Stimulated activated CD8-positive, alpha-beta memory T cell treated with anti-CD3 and anti-CD28 coated beads, Interleukin-2, amount 100 ng/mL, for 1 hour (primary cell): ENCODE data around the gene CALD1.

ENCODE experiments used
- DNase-seq, 2 donors: peaks; one replicate each; pipeline ENCODE4 v3.0.0-alpha.2; 2020; ENCODE audit warnings: low read depth in 2 of 2

Gene CALD1

DNA sequence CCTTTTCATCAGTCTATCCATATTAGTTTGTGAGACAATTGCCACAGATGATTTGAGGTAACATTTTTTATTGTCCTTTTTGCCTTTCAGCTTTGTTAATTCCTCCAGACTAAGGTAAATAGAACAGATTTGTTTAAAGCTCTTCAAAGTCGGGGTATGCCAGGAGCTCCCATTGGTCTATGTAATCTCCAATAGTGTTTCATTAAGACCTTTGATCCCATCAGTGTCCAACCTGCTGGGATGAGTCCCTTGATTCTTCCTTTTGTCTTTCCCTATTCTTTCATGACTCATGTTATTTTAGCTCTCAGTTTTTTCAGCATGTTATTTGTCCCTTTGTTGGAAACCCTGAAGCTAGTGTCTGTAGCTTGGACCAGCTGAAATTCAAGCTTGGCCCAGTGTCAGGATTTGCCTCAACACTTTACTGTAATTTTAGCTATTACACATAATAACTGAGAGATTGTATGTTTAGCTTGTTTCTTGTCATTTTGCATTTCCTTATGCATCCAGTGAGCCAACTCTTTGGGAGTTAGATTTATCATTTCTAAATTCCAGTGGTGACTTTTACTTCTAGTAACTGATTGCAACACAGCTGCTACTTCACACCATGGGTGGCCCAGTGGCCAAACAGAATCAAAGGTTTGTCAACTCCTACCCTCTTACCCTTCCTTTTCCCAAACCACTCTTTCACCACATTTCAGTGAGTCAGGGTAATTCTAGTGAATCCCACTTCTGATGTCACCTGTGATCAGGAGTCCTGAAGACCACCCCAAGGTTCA is 222.1 kb downstream of the CALD1 start:
- DNase-seq, result no peak

DNA sequence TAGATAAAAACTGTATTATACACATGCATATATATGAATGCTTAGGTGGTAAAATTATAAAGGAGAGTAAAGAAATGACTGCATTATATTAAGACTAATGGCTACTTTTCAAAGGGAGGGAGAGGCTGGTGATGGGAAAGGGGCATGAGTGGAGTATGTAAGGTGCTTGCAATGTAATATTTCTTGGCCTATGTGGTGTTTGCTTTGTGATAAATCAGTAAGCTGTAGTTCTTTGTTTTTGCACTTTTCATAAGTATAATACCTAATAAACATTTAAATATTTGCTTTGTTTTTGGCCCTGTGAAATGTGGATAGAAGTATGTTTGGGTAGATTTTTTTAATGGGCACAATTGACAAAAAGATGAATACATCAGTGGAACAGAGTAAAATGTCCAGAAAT is 232.8 kb downstream of the CALD1 start:
- DNase-seq, result no peak
